ENCODE data around the gene ZNF770. TPM values are rescaled to one million over a fixed set of nuclear protein-coding genes. Genes with fewer than 3 reads are reported as not detected.

ZNF770 gene
- total and polyA plus RNA-seq, 2 donors (not counting 3 experiments of a cell fraction or from before 2014, with no cell fraction given), result 6.4 to 30.3 TPM

GRCh38 chr15:35020974-35021373 lies 32.9 kb upstream of the ZNF770 start:
- FAIRE-seq, result no peak

More at GRCh38 chr15:35020974-35021373, 32.9 kb upstream of the ZNF770 start:
- Histone ChIP-seq H3K4me1 (ENCODE audit: control insufficient read depth, extremely low read depth, insufficient read depth, low read length) (no peaks in the 10 kb centered on the region), H4K20me1 (replicated peaks; ENCODE audit: control insufficient read depth, extremely low read depth, insufficient read depth, low read length) (no peaks in the 10 kb centered on the region), H3K9ac (replicated peaks; ENCODE audit: extremely low read depth, insufficient read depth, low read length) (no peak overlapping the region), H2AFZ (ENCODE audit: low read depth, low read length) (no peak overlapping the region), H3K27ac (ENCODE audit: insufficient read depth, low read depth, low read length) (no peak overlapping the region), H3K4me2 (ENCODE audit: insufficient read depth, low read length) (no peak overlapping the region), H3K79me2 (ENCODE audit: control insufficient read depth, insufficient read depth, low read length) (no peaks in the 10 kb centered on the region), H3K4me3 (replicated peaks in 1 of 3; ENCODE audit: insufficient read depth in 1 of 3, low read depth in 1 of 3, low read length in 3 of 3) (no peak overlapping the region), H3K9me1 (replicated peaks; ENCODE audit: control insufficient read depth, extremely low read depth, insufficient read depth, low read length) (no peaks in the 10 kb centered on the region), H3K9me3 (replicated peaks; ENCODE audit: control insufficient read depth, insufficient read depth, low read length) (no peaks in the 10 kb centered on the region), H3K27me3 (ENCODE audit: control insufficient read depth in 2 of 2, insufficient read depth in 2 of 2, low read length in 2 of 2) (peaks cover 0 to 3% of the 10 kb centered on the region in 2 experiments), H3K36me3 (ENCODE audit: control insufficient read depth in 2 of 2, extremely low read depth in 1 of 2, insufficient read depth in 2 of 2, low read length in 2 of 2) (no peaks in the 10 kb centered on the region)
- no peak for TF ChIP-seq POLR2A (IDR thresholded peaks at IDR 0.05; ENCODE audit: low read depth, low read length)
- no peak for TF ChIP-seq FOS (IDR thresholded peaks at IDR 0.05; ENCODE audit: borderline replicate concordance, insufficient read depth, low read length)
- TF ChIP-seq GATA2 (IDR thresholded peaks at IDR 0.05; ENCODE audit: insufficient read depth, insufficient read length, low read depth, low read length), result no peak
- TF ChIP-seq MAX (IDR thresholded peaks at IDR 0.05; ENCODE audit: insufficient read depth, insufficient read length), result no peak
- TF ChIP-seq MYC (IDR thresholded peaks at IDR 0.05; ENCODE audit: low read depth, low read length), result no peak
- TF ChIP-seq POLR2AphosphoS5 (IDR thresholded peaks at IDR 0.05; ENCODE audit: insufficient read depth, low read depth, low read length), result no peak
- TF ChIP-seq EZH2 (IDR thresholded peaks at IDR 0.05; ENCODE audit: borderline replicate concordance, low read depth, low read length, severe bottlenecking), result no peak
- TF ChIP-seq CTCF (IDR thresholded peaks at IDR 0.05; ENCODE audit: extremely low read depth in 1 of 2, insufficient read depth in 1 of 2, low read depth in 1 of 2, low read length in 2 of 2), result no peak
- no peak for TF ChIP-seq JUN (IDR thresholded peaks at IDR 0.05; ENCODE audit: borderline replicate concordance, insufficient read depth, insufficient read length, low read depth)
- no peak for DNase-seq (ENCODE audit: low read depth, low spot score)
- dilution Hi-C loops (cut with MboI; ENCODE audit: extremely low pct_ligation_motif_present, low sequenced_read_pairs), result no loop called here
- no TSS peak for BruUV-seq (replicated peaks)
- POLR2A ChIA-PET, result no interaction called here
- CTCF ChIA-PET, result no interaction called here
- intact Hi-C loops (cut with micrococcal nuclease), result no loop called here
